Mesothelial cell of epicardium (in vitro differentiated cells): ENCODE measurements around the gene HGFAC. TPM values are rescaled to one million over a fixed set of nuclear protein-coding genes. Genes with fewer than 3 reads are reported as not detected.

Source experiments
- DNase-seq, 2 experiments: peaks; one replicate each; pipeline ENCODE4 v3.0.0; 2021; ENCODE audit warnings: low spot score in 2 of 2; ENCODE audit not compliant: unreplicated experiment in 2 of 2
- H3K27ac Mint-ChIP-seq: 2 replicates; pipeline ENCODE4 v1.8.0; 2021; ENCODE audit warnings: mixed read lengths
- H3K27me3 Mint-ChIP-seq: 2 replicates; pipeline ENCODE4 v1.8.0; 2021; ENCODE audit warnings: low read depth, mixed read lengths
- H3K36me3 Mint-ChIP-seq: 2 replicates; pipeline ENCODE4 v1.8.0; 2021; ENCODE audit warnings: mixed read lengths
- H3K4me1 Mint-ChIP-seq: 2 replicates; pipeline ENCODE4 v1.8.0; 2021; ENCODE audit warnings: mixed read lengths
- H3K4me3 Mint-ChIP-seq: 2 replicates; pipeline ENCODE4 v1.8.0; 2021; ENCODE audit warnings: mild to moderate bottlenecking, moderate library complexity, mixed read lengths
- H3K9me3 Mint-ChIP-seq: 2 replicates; pipeline ENCODE4 v1.8.0; 2021; ENCODE audit warnings: mixed read lengths
- total RNA-seq: library from RNA; stranded (reverse); gene quantifications from 3 replicates; pipeline ENCODE4 v1.2.1, GENCODE V29; 2021
- TF ChIP-seq, protein P1 (sequence below): fragments of 200-600 bp; sonication (generic); IDR thresholded peaks from one replicate; pipeline ENCODE4 v1.5.0; 2021; ENCODE audit warnings: antibody characterized with exemption; ENCODE audit not compliant: unreplicated experiment

HGFAC gene
- total RNA-seq, 1 donor from 2014 or later, result 2.5 TPM

DNA sequence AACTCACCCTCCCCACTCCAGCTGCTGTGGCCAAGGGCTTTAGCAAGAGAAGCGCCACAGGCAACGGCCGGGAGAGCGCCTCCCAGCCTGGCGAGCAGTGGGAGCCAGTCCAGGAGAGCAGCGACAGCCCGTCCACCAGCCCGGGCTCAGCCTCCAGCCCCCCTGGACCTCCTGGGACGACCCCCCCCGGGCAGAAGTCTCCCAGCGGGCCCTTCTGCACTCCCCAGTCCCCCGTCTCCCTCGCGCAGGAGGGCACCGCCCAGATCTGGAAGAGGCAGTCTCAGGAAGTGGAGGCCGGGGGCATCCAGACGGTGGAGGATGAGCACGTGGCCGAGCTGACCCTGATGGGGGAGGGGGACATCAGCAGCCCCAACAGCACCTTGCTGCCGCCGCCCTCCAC lies 11.2 kb upstream of the HGFAC start:
- Mint-ChIP-seq H3K36me3 (peaks cover 15% of the 10 kb centered on the region), H3K4me3 (no peak overlapping the region), H3K9me3 (no peaks in the 10 kb centered on the region), H3K27ac (no peak overlapping the region), H3K27me3 (no peaks in the 10 kb centered on the region), H3K4me1 (no peaks in the 10 kb centered on the region)
- TF ChIP-seq, protein P1, sequence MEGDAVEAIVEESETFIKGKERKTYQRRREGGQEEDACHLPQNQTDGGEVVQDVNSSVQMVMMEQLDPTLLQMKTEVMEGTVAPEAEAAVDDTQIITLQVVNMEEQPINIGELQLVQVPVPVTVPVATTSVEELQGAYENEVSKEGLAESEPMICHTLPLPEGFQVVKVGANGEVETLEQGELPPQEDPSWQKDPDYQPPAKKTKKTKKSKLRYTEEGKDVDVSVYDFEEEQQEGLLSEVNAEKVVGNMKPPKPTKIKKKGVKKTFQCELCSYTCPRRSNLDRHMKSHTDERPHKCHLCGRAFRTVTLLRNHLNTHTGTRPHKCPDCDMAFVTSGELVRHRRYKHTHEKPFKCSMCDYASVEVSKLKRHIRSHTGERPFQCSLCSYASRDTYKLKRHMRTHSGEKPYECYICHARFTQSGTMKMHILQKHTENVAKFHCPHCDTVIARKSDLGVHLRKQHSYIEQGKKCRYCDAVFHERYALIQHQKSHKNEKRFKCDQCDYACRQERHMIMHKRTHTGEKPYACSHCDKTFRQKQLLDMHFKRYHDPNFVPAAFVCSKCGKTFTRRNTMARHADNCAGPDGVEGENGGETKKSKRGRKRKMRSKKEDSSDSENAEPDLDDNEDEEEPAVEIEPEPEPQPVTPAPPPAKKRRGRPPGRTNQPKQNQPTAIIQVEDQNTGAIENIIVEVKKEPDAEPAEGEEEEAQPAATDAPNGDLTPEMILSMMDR, result no peak
- DNase-seq, result no peak

DNA sequence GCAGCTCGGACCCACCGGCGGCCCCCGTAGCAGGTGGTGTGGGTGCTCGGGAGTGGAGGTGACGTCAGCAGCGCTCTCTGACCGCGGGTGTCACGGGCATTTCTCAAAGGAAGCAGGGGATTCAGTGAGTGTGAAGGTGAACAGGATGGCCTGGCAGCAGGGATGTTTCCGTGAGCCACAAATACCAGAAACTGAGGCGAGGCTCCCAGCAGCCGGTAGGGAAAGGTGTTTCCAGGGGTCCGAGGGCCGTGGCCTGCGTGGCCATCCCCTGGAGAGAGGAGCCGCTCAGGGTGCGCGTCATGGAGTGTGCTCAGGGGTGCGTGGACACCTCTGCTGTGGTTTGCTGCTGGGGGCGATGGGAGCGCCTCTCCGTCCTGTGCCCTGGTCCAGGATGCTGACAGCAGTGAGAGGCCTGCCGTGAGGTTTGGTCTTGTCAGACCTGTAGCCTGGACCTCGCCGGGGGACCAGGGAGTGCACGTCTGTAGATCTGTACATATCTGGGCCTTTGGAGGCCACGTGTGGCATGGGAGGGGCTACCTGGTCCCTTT lies 10.2 kb upstream of the HGFAC start:
- Mint-ChIP-seq H3K4me1 (no peaks in the 10 kb centered on the region), H3K27ac (no peak overlapping the region), H3K4me3 (no peak overlapping the region), H3K27me3 (no peaks in the 10 kb centered on the region), H3K9me3 (no peaks in the 10 kb centered on the region), H3K36me3 (peaks cover 15% of the 10 kb centered on the region)
- TF ChIP-seq, protein P1, result no peak
- no peak for DNase-seq

DNA sequence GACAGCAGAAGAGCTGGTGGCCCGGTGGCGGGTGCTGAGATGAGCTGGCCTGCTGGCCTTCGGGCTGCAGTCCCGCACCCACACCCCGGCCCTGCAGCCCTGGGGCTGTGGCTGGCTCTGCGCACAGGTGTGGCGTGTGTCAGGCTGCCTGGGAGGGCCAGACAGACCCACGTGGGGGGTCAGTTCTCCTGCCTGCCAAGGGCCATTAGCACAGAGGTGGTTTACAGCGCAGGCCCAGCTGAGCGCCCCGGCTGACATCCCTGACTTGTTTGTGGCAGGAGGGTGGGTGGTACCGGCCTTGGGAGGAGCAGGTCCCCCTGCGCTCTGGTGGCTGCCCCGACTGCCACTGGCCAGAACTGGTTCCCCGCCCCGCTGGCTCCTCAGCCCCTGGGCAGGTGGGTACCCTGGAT lies 9.4 kb upstream of the HGFAC start:
- no peaks in the 10 kb centered on the region for H3K9me3 Mint-ChIP-seq
- H3K27me3 Mint-ChIP-seq, result no peaks in the 10 kb centered on the region
- peaks cover 15% of the 10 kb centered on the region for H3K36me3 Mint-ChIP-seq
- no peaks in the 10 kb centered on the region for H3K4me1 Mint-ChIP-seq
- no peak overlapping the region for H3K27ac Mint-ChIP-seq
- no peak overlapping the region for H3K4me3 Mint-ChIP-seq
- no peak for DNase-seq
- TF ChIP-seq, protein P1, result no peak

DNA sequence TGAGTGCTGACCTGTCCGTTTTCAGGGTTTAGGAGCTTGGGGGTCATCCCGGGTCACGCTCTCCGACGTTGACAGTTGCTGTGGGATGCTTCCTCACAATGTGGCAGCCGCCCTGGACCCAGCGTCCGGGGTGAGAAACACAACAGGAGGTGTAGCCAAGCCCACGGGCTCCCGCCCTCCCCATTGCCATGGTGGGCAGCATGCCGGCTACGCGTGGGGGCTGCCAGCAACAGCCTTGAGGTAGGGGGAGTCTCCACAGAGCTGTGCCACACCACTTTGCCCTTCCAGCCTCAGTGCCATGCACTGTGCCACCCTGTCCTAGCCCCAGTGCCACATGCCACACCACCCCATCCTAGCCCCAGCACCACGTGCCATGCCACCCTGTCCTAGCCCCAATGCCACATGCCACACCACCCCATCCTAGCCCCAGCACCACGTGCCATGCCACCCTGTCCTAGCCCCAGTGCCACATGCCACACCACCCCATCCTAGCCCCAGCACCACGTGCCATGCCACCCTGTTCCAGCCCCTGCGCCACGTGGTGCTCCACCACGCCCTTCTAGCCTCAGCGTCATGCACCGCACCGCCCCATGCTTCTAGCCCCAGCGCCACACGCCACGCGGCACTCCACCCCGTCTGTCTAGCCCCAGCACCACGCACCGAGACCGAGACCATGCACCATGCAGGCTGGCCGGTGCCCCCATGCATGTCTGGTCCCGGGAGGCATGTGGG lies 8.5 kb upstream of the HGFAC start:
- no peaks in the 10 kb centered on the region for H3K4me1 Mint-ChIP-seq
- no peaks in the 10 kb centered on the region for H3K27me3 Mint-ChIP-seq
- no peak overlapping the region for H3K4me3 Mint-ChIP-seq
- no peak overlapping the region for H3K27ac Mint-ChIP-seq
- no peaks in the 10 kb centered on the region for H3K9me3 Mint-ChIP-seq
- TF ChIP-seq, protein P1, result no peak
- DNase-seq, result no peak
- H3K36me3 Mint-ChIP-seq, result peaks cover 13% of the 10 kb centered on the region

DNA sequence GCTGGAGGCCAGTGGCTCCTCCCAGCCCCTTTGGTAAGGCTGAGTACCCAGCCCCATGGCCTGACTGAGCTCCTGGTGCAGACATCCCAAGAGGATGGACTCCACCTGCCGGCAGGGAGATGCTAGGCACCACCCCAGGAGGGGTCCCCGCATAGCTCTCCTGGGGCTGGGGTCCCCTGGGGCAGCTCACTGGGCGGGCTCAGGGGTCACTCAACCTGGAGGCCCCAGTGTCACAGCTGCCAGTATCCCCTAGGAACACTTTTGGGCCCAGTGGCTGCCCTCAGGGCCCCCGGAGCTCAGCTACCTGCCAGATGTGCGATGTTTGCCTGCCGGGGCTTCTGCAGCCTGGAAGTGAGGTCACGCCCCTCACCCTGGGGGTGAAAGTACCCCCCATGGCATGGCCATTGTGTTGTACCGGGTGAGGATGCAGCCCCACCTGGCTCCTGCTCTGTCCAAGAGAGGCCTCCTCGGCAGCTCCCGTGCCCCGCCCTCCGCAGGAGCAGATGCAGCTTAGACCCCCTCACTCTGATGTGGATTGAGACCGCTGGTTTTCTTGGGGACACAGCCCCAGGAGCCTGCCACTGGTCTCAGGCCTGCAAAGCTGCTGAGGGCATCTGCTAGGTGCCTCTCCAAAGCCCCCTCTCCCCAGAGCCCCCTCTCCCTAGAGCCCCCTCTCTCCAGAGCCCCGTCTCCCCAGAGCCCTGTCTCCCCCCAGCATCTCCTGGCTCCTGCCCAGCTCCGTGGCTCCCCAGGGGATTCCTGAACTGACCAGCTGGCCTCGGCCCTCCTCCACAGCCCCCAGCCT lies 6.7 kb upstream of the HGFAC start:
- DNase-seq, result no peak
- H3K27ac Mint-ChIP-seq, result no peak overlapping the region
- H3K36me3 Mint-ChIP-seq, result peaks cover 3% of the 10 kb centered on the region

More for the DNA sequence above, 6.7 kb upstream of the HGFAC start:
- no peak overlapping the region for H3K4me3 Mint-ChIP-seq
- no peaks in the 10 kb centered on the region for H3K9me3 Mint-ChIP-seq
- H3K27me3 Mint-ChIP-seq, result no peaks in the 10 kb centered on the region
- TF ChIP-seq, protein P1, result no peak
- H3K4me1 Mint-ChIP-seq, result peaks cover 4% of the 10 kb centered on the region
